Endothelial cell of umbilical vein (primary cell): ENCODE data around the gene AP1B1. TPM values are rescaled to one million over a fixed set of nuclear protein-coding genes. Genes with fewer than 3 reads are reported as not detected.

Experiments
- BruUV-seq: library from RNA; stranded (reverse); fragments of 400-500 nt; replicated peaks from 2 replicates; lab custom pipeline; 2021; lab: Mats Ljungman, UMichigan
- CTCF ChIA-PET: fragments of 300-600, 350-600 bp; sonication (Branson Sonifier 250); formaldehyde crosslinking; loops from one replicate; lab custom pipeline; 2021; ENCODE audit warnings: antibody characterized with exemption, inconsistent platforms; lab: Charles Lee
- POLR2A ChIA-PET: fragments of 300-600, 350-600 bp; sonication (Branson Sonifier 250); formaldehyde crosslinking; loops from one replicate; lab custom pipeline; 2021; ENCODE audit warnings: antibody characterized with exemption, inconsistent platforms; lab: Charles Lee
- DNase-seq: peaks from one replicate; pipeline ENCODE4 v3.0.0-alpha.2; 2011; ENCODE audit warnings: low read depth, low spot score
- FAIRE-seq: peaks from 2 replicates; lab custom pipeline; 2011; peaks lifted over from hg19 to GRCh38; lab: Jason Lieb, UNC
- H2AFZ ChIP-seq: 2 replicates; pipeline ENCODE4 v1.6.0; 2012; ENCODE audit warnings: low read depth, low read length, control low read depth, inconsistent platforms
- H3K27ac ChIP-seq: 2 replicates; pipeline ENCODE4 v1.5.1; 2011; ENCODE audit warnings: low read depth, mild to moderate bottlenecking, control low read depth, low read length, moderate library complexity; ENCODE audit not compliant: insufficient read depth
- H3K27me3 ChIP-seq, 2 experiments: 2 replicates each; pipeline versions ENCODE4 v1.6.0 to v1.6.1; 2011; ENCODE audit warnings: low read length in 2 of 2, mixed read lengths in 1 of 2; ENCODE audit not compliant: control insufficient read depth in 2 of 2, insufficient read depth in 2 of 2
- H3K36me3 ChIP-seq, 2 experiments: 2 replicates in 1 of 2; 3 replicates in 1 of 2; pipeline ENCODE4 v1.5.1; 2011; ENCODE audit warnings: low read length in 2 of 2, mild to moderate bottlenecking in 1 of 2, moderate library complexity in 1 of 2; ENCODE audit not compliant: control insufficient read depth in 2 of 2, insufficient read depth in 2 of 2; ENCODE audit errors: extremely low read depth in 1 of 2
- H3K4me1 ChIP-seq: 3 replicates; pipeline ENCODE4 v1.5.1; 2011; ENCODE audit warnings: mild to moderate bottlenecking, low read length; ENCODE audit not compliant: control insufficient read depth, insufficient read depth; ENCODE audit errors: extremely low read depth
- H3K4me2 ChIP-seq: 2 replicates; pipeline ENCODE4 v1.6.1; 2011; ENCODE audit warnings: low read length, control low read depth, mixed read lengths; ENCODE audit not compliant: insufficient read depth
- H3K4me3 ChIP-seq, 3 experiments: fragments of 200-600 bp in 1 of 3; sonication (generic), shearing (Covaris generic) in 1 of 3; replicated peaks in 1 of 3; 2 replicates each; pipeline ENCODE4 v1.5.1; 2011 to 2016; ENCODE audit warnings: control low read depth in 3 of 3, low read length in 3 of 3, mild to moderate bottlenecking in 2 of 3, inconsistent platforms in 1 of 3, low read depth in 1 of 3, moderate library complexity in 1 of 3; ENCODE audit not compliant: insufficient read depth in 1 of 3
- H3K79me2 ChIP-seq: 2 replicates; pipeline ENCODE4 v1.6.0; 2012; ENCODE audit warnings: low read length, inconsistent platforms; ENCODE audit not compliant: control insufficient read depth, insufficient read depth
- H3K9ac ChIP-seq: replicated peaks from 2 replicates; pipeline ENCODE3; 2011; ENCODE audit warnings: low read length, control low read depth; ENCODE audit not compliant: insufficient read depth; ENCODE audit errors: extremely low read depth
- H3K9me1 ChIP-seq: replicated peaks from 3 replicates; pipeline ENCODE4 v1.6.0; 2011; ENCODE audit warnings: mild to moderate bottlenecking, low read length; ENCODE audit not compliant: control insufficient read depth, insufficient read depth; ENCODE audit errors: extremely low read depth
- H3K9me3 ChIP-seq: replicated peaks from 2 replicates; pipeline ENCODE4 v1.5.1; 2012; ENCODE audit warnings: low read length, inconsistent platforms; ENCODE audit not compliant: control insufficient read depth, insufficient read depth
- H4K20me1 ChIP-seq: replicated peaks from 2 replicates; pipeline ENCODE3; 2011; ENCODE audit warnings: mild to moderate bottlenecking, low read length; ENCODE audit not compliant: control insufficient read depth, insufficient read depth; ENCODE audit errors: extremely low read depth
- EZH2 ChIP-seq: IDR thresholded peaks from 2 replicates; pipeline ENCODE4 v1.6.1; 2012; ENCODE audit warnings: borderline replicate concordance, low read depth, mild to moderate bottlenecking, moderate library complexity, low read length, inconsistent platforms; ENCODE audit not compliant: severe bottlenecking
- FOS ChIP-seq: IDR thresholded peaks from 2 replicates; pipeline ENCODE4 v1.6.1; 2011; ENCODE audit warnings: mild to moderate bottlenecking, low read length, moderate library complexity, borderline replicate concordance; ENCODE audit not compliant: insufficient read depth
- GATA2 ChIP-seq: IDR thresholded peaks from 2 replicates; pipeline ENCODE4 v1.7.0; 2011; ENCODE audit warnings: low read depth, mild to moderate bottlenecking, moderate library complexity, mixed read lengths, low read length; ENCODE audit not compliant: insufficient read length, insufficient read depth
- JUN ChIP-seq: IDR thresholded peaks from 2 replicates; pipeline ENCODE4 v1.6.1; 2011; ENCODE audit warnings: borderline replicate concordance, low read depth; ENCODE audit not compliant: insufficient read length, insufficient read depth
- MYC ChIP-seq: IDR thresholded peaks from one replicate; pipeline ENCODE4 v1.6.1; 2011; ENCODE audit warnings: mild to moderate bottlenecking, low read depth, low read length
- POLR2A ChIP-seq: IDR thresholded peaks from 2 replicates; pipeline ENCODE4 v1.6.1; 2012; ENCODE audit warnings: low read depth, mild to moderate bottlenecking, control low read depth, low read length
- POLR2AphosphoS5 ChIP-seq: IDR thresholded peaks from 2 replicates; pipeline ENCODE4 v1.6.1; 2012; ENCODE audit warnings: low read depth, mild to moderate bottlenecking, control low read depth, low read length, moderate library complexity; ENCODE audit not compliant: insufficient read depth
- dilution Hi-C: fragments of 300-500 bp; cut with MboI; formaldehyde crosslinking; loops from one replicate; pipeline ENCODE4 v1.15.0; 2019; ENCODE audit warnings: low sequenced_read_pairs; ENCODE audit not compliant: extremely low pct_ligation_motif_present
- intact Hi-C: fragments of 100-400 bp; cut with micrococcal nuclease; formaldehyde crosslinking; loops from one replicate; pipeline ENCODE4 v1.10.0; 2022
- polyA plus RNA-seq, 4 experiments: library from polyadenylated mRNA; depleted of rRNA in 3 of 4; stranded (reverse) in 3 of 4; unstranded in 1 of 4; fragments of >200 nt; gene quantifications; 2 replicates each; pipeline versions ENCODE4 v1.2.1 to v1.2.3, GENCODE V29; 2011 to 2012; ENCODE audit warnings: missing spikeins in 1 of 4
- total RNA-seq: library from RNA; stranded (reverse); gene quantifications from 2 replicates; pipeline ENCODE4 v1.2.3, GENCODE V29; 2021
- TF ChIP-seq, protein P1 (sequence below): IDR thresholded peaks from 2 replicates; pipeline ENCODE4 v1.6.1; 2011; ENCODE audit not compliant: insufficient read depth, insufficient read length
- TF ChIP-seq, protein P2 (sequence below), 2 donors: IDR thresholded peaks; 1 replicate in 1 of 2; 2 replicates in 1 of 2; pipeline ENCODE4 v1.5.1; 2011; ENCODE audit warnings: low read length in 2 of 2, mild to moderate bottlenecking in 2 of 2, moderate library complexity in 2 of 2, control low read depth in 1 of 2, inconsistent platforms in 1 of 2, low read depth in 1 of 2; ENCODE audit not compliant: insufficient read depth in 1 of 2; ENCODE audit errors: extremely low read depth in 1 of 2

Gene AP1B1
- total and polyA plus RNA-seq, 2 donors (not counting 3 experiments of a cell fraction or from before 2014, with no cell fraction given): 107 to 131 TPM

DNA sequence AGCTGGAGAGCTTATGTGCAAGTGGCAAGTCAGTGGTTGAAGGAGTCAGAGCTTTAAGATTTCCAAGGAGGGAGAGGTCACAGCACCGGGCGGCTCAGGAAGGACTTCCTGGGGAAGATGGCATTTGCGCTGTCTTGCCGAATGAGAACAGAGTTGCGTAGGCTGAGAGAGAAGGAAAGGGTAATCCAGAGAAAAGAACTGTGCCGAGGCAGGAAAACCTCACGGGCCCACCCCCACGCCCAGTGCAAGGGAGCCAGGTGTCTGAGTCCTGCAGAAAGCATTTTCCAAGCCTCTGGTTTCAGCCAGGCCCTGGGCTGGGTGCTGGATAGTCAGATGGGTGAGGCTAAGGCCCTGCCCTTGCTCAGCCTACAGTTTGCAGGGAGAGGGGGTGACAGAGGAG is 3.2 kb upstream of the AP1B1 start:
- BruUV-seq: no TSS peak
- TF ChIP-seq JUN: no peak
- TF ChIP-seq POLR2A: no peak
- TF ChIP-seq MYC: no peak
- TF ChIP-seq, protein P1, sequence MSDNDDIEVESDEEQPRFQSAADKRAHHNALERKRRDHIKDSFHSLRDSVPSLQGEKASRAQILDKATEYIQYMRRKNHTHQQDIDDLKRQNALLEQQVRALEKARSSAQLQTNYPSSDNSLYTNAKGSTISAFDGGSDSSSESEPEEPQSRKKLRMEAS: no peak
- no peak for TF ChIP-seq GATA2
- no peak for TF ChIP-seq POLR2AphosphoS5
- no peak for TF ChIP-seq FOS
- TF ChIP-seq, protein P2, sequence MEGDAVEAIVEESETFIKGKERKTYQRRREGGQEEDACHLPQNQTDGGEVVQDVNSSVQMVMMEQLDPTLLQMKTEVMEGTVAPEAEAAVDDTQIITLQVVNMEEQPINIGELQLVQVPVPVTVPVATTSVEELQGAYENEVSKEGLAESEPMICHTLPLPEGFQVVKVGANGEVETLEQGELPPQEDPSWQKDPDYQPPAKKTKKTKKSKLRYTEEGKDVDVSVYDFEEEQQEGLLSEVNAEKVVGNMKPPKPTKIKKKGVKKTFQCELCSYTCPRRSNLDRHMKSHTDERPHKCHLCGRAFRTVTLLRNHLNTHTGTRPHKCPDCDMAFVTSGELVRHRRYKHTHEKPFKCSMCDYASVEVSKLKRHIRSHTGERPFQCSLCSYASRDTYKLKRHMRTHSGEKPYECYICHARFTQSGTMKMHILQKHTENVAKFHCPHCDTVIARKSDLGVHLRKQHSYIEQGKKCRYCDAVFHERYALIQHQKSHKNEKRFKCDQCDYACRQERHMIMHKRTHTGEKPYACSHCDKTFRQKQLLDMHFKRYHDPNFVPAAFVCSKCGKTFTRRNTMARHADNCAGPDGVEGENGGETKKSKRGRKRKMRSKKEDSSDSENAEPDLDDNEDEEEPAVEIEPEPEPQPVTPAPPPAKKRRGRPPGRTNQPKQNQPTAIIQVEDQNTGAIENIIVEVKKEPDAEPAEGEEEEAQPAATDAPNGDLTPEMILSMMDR (IDR thresholded peaks at IDR 0.05; ENCODE audit: extremely low read depth in 1 of 2, insufficient read depth in 1 of 2, low read depth in 1 of 2, low read length in 2 of 2): no peak
- TF ChIP-seq EZH2: no peak
- Histone ChIP-seq H3K79me2 (peaks cover 11% of the 10 kb centered on the region), H4K20me1 (no peaks in the 10 kb centered on the region), H3K27me3 (no peaks in the 10 kb centered on the region), H3K4me1 (peaks cover 13% of the 10 kb centered on the region), H3K9me1 (no peaks in the 10 kb centered on the region), H2AFZ (no peak overlapping the region), H3K27ac (no peak overlapping the region), H3K4me3 (no peak overlapping the region), H3K9ac (no peak overlapping the region), H3K36me3 (no peaks in the 10 kb centered on the region), H3K9me3 (no peaks in the 10 kb centered on the region), H3K4me2 (no peak overlapping the region)
- intact Hi-C loops: no loop called here
- dilution Hi-C loops: no loop called here
- ChIA-PET CTCF (interaction anchor here (1.5 kb wide), 1 partner anchor 28 kb away, joined by 3 read pairs; no protein-coding TSS in a partner anchor), POLR2A (no interaction called here)
- DNase-seq (no peak), FAIRE-seq (no peak)
